ENCODE measurements around the gene MAML2.

GRCh38 chr11:96267001-96267495 is 75.9 kb downstream of the MAML2 start:
- TF ChIP-seq REST (IDR thresholded peaks at IDR 0.05) (no peak), EGR1 (IDR thresholded peaks at IDR 0.05; ENCODE audit: low read depth in 2 of 2) (no peak), CTCF (IDR thresholded peaks at IDR 0.05; ENCODE audit: low read depth, low read length, missing input control) (no peak), SP1 (IDR thresholded peaks at IDR 0.05) (no peak), JUND (IDR thresholded peaks at IDR 0.05) (no peak), ZBTB33 (IDR thresholded peaks at IDR 0.05) (no peak), RAD21 (IDR thresholded peaks at IDR 0.05) (no peak), TAF1 (conservative IDR thresholded peaks at IDR 0.05) (no peak), HNF4G (IDR thresholded peaks at IDR 0.05) (no peak)

Measured in liver (tissue), 3 donors.